Ishikawa (cell line): ENCODE measurements around the gene PRODH2.

Experiments used
- CEBPB ChIP-seq: IDR thresholded peaks from 2 replicates; pipeline ENCODE4 v1.6.1; 2012
- CREB1 ChIP-seq: IDR thresholded peaks from 2 replicates; pipeline ENCODE4 v1.6.1; 2012; ENCODE audit warnings: low read depth
- EP300 ChIP-seq: IDR thresholded peaks from 2 replicates; pipeline ENCODE4 v1.6.1; 2012; ENCODE audit warnings: borderline replicate concordance
- FOXM1 ChIP-seq: IDR thresholded peaks from 2 replicates; pipeline ENCODE4 v1.6.1; 2012; ENCODE audit warnings: low read depth, borderline replicate concordance
- MAX ChIP-seq: IDR thresholded peaks from 2 replicates; pipeline ENCODE4 v1.6.1; 2012
- NFIC ChIP-seq: IDR thresholded peaks from 2 replicates; pipeline ENCODE4 v1.6.1; 2012
- RAD21 ChIP-seq: IDR thresholded peaks from 2 replicates; pipeline ENCODE4 v1.6.1; 2012; ENCODE audit warnings: low read depth
- TAF1 ChIP-seq: IDR thresholded peaks from 2 replicates; pipeline ENCODE4 v1.6.1; 2012; ENCODE audit warnings: low read depth, mild to moderate bottlenecking
- TCF12 ChIP-seq: IDR thresholded peaks from 2 replicates; pipeline ENCODE4 v1.6.1; 2012; ENCODE audit warnings: low read depth
- TEAD4 ChIP-seq: IDR thresholded peaks from 2 replicates; pipeline ENCODE4 v1.6.1; 2012
- USF1 ChIP-seq: IDR thresholded peaks from 2 replicates; pipeline ENCODE4 v1.6.1; 2012
- YY1 ChIP-seq: IDR thresholded peaks from 2 replicates; pipeline ENCODE4 v1.6.1; 2012; ENCODE audit warnings: low read depth
- ZBTB7A ChIP-seq: IDR thresholded peaks from 2 replicates; pipeline ENCODE4 v1.6.1; 2012; ENCODE audit warnings: low read depth
- TF ChIP-seq, protein P1 (sequence below): IDR thresholded peaks from 2 replicates; pipeline ENCODE4 v1.6.1; 2012; ENCODE audit warnings: low read depth, mild to moderate bottlenecking

DNA sequence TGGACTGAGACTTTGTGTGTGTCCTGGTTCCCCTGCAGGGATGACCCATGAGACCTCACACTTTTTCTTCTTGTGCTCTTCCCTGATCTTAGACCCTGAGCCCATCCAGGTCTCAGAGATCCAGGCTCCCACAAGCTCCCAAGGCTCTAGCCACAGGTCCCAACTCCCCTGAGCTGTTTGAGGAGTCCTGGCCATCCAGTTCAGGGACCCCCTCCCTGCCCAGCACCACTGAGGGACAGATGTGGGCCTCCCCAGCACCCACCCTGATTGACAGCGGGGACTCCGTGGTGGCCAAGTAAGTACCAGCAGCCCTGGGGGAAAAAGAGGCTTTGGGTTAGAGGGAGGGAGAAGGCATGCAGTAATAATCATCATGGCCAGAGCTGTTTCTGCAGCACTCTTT lies 52.9 kb downstream of the PRODH2 start:
- TF ChIP-seq, protein P1, sequence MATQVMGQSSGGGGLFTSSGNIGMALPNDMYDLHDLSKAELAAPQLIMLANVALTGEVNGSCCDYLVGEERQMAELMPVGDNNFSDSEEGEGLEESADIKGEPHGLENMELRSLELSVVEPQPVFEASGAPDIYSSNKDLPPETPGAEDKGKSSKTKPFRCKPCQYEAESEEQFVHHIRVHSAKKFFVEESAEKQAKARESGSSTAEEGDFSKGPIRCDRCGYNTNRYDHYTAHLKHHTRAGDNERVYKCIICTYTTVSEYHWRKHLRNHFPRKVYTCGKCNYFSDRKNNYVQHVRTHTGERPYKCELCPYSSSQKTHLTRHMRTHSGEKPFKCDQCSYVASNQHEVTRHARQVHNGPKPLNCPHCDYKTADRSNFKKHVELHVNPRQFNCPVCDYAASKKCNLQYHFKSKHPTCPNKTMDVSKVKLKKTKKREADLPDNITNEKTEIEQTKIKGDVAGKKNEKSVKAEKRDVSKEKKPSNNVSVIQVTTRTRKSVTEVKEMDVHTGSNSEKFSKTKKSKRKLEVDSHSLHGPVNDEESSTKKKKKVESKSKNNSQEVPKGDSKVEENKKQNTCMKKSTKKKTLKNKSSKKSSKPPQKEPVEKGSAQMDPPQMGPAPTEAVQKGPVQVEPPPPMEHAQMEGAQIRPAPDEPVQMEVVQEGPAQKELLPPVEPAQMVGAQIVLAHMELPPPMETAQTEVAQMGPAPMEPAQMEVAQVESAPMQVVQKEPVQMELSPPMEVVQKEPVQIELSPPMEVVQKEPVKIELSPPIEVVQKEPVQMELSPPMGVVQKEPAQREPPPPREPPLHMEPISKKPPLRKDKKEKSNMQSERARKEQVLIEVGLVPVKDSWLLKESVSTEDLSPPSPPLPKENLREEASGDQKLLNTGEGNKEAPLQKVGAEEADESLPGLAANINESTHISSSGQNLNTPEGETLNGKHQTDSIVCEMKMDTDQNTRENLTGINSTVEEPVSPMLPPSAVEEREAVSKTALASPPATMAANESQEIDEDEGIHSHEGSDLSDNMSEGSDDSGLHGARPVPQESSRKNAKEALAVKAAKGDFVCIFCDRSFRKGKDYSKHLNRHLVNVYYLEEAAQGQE = no peak
- TF ChIP-seq TEAD4 (no peak), NFIC (no peak), TAF1 (no peak), EP300 (no peak), MAX (no peak), YY1 (no peak), CREB1 (no peak), CEBPB (no peak), TCF12 (no peak), ZBTB7A (no peak), RAD21 (no peak), FOXM1 (no peak), USF1 (no peak)
